ENCODE data around the gene PLCH1. TPM values are rescaled to one million over a fixed set of nuclear protein-coding genes. Genes with fewer than 3 reads are reported as not detected.

PLCH1 gene
- total RNA-seq, 1 donor from 2014 or later: 0.16 TPM

- no peaks in the 10 kb centered on the region for H3K9me3 Mint-ChIP-seq
- peaks cover 4% of the 10 kb centered on the region for H3K27me3 Mint-ChIP-seq (ENCODE audit: insufficient read depth)
- H3K4me3 Mint-ChIP-seq: no peak overlapping the region
- DNase-seq (ENCODE audit: low spot score): no peak
- intact Hi-C loops (cut with micrococcal nuclease): no loop called here
- H3K36me3 Mint-ChIP-seq (ENCODE audit: low read depth): no peaks in the 10 kb centered on the region
- H3K27ac Mint-ChIP-seq: no peak overlapping the region
- H3K4me1 Mint-ChIP-seq (ENCODE audit: low read depth): no peaks in the 10 kb centered on the region
These were observed 81.2 kb downstream of the PLCH1 start for GRCh38 chr3:155663467-155664212.

GRCh38 chr3:155661760-155662159 is 83.1 kb downstream of the PLCH1 start:
- Mint-ChIP-seq H3K4me1 (ENCODE audit: low read depth) (no peaks in the 10 kb centered on the region), H3K36me3 (ENCODE audit: low read depth) (no peaks in the 10 kb centered on the region), H3K27ac (no peak overlapping the region), H3K4me3 (no peak overlapping the region), H3K9me3 (no peaks in the 10 kb centered on the region), H3K27me3 (ENCODE audit: insufficient read depth) (peaks cover 1% of the 10 kb centered on the region)
- intact Hi-C loops (cut with micrococcal nuclease): no loop called here
- no peak for DNase-seq (ENCODE audit: low spot score)

GRCh38 chr3:155661042-155661441 is 83.8 kb downstream of the PLCH1 start:
- intact Hi-C loops (cut with micrococcal nuclease): no loop called here
- DNase-seq (ENCODE audit: low spot score): no peak
- peaks cover 1% of the 10 kb centered on the region for H3K27me3 Mint-ChIP-seq (ENCODE audit: insufficient read depth)
- H3K9me3 Mint-ChIP-seq: no peaks in the 10 kb centered on the region
- no peaks in the 10 kb centered on the region for H3K36me3 Mint-ChIP-seq (ENCODE audit: low read depth)
- no peak overlapping the region for H3K27ac Mint-ChIP-seq
- no peak overlapping the region for H3K4me3 Mint-ChIP-seq
- H3K4me1 Mint-ChIP-seq (ENCODE audit: low read depth): no peaks in the 10 kb centered on the region

- no peak overlapping the region for H3K4me3 Mint-ChIP-seq
- no peaks in the 10 kb centered on the region for H3K36me3 Mint-ChIP-seq (ENCODE audit: low read depth)
- no peaks in the 10 kb centered on the region for H3K27me3 Mint-ChIP-seq (ENCODE audit: insufficient read depth)
- H3K4me1 Mint-ChIP-seq (ENCODE audit: low read depth): no peaks in the 10 kb centered on the region
- no peak overlapping the region for H3K27ac Mint-ChIP-seq
- H3K9me3 Mint-ChIP-seq: no peaks in the 10 kb centered on the region
- DNase-seq (ENCODE audit: low spot score): no peak
- intact Hi-C loops (cut with micrococcal nuclease): no loop called here
These were observed 86.1 kb downstream of the PLCH1 start for GRCh38 chr3:155658671-155659261.

- Mint-ChIP-seq H3K27me3 (ENCODE audit: insufficient read depth) (no peaks in the 10 kb centered on the region), H3K4me1 (ENCODE audit: low read depth) (no peaks in the 10 kb centered on the region), H3K36me3 (ENCODE audit: low read depth) (no peaks in the 10 kb centered on the region), H3K4me3 (no peak overlapping the region), H3K27ac (no peak overlapping the region), H3K9me3 (no peaks in the 10 kb centered on the region)
- intact Hi-C loops (cut with micrococcal nuclease): no loop called here
- DNase-seq (ENCODE audit: low spot score): no peak
These were observed 86.9 kb downstream of the PLCH1 start for GRCh38 chr3:155658006-155658405.

- intact Hi-C loops (cut with micrococcal nuclease): no loop called here
- H3K36me3 Mint-ChIP-seq (ENCODE audit: low read depth): no peaks in the 10 kb centered on the region
- H3K9me3 Mint-ChIP-seq: no peaks in the 10 kb centered on the region
- no peaks in the 10 kb centered on the region for H3K27me3 Mint-ChIP-seq (ENCODE audit: insufficient read depth)
- H3K4me1 Mint-ChIP-seq (ENCODE audit: low read depth): no peaks in the 10 kb centered on the region
- H3K4me3 Mint-ChIP-seq: no peak overlapping the region
- DNase-seq (ENCODE audit: low spot score): no peak
- H3K27ac Mint-ChIP-seq: no peak overlapping the region
These were observed 87.7 kb downstream of the PLCH1 start for GRCh38 chr3:155657161-155657560.

- Mint-ChIP-seq H3K27ac (no peak overlapping the region), H3K4me1 (ENCODE audit: low read depth) (no peaks in the 10 kb centered on the region), H3K9me3 (no peaks in the 10 kb centered on the region), H3K4me3 (no peak overlapping the region), H3K27me3 (ENCODE audit: insufficient read depth) (no peaks in the 10 kb centered on the region), H3K36me3 (ENCODE audit: low read depth) (no peaks in the 10 kb centered on the region)
- intact Hi-C loops (cut with micrococcal nuclease): no loop called here
- no peak for DNase-seq (ENCODE audit: low spot score)
These were observed 88.4 kb downstream of the PLCH1 start for GRCh38 chr3:155656466-155656865.

- Mint-ChIP-seq H3K4me1 (ENCODE audit: low read depth) (no peaks in the 10 kb centered on the region), H3K27ac (no peak overlapping the region), H3K36me3 (ENCODE audit: low read depth) (no peaks in the 10 kb centered on the region), H3K9me3 (no peaks in the 10 kb centered on the region), H3K4me3 (no peak overlapping the region), H3K27me3 (ENCODE audit: insufficient read depth) (no peaks in the 10 kb centered on the region)
- intact Hi-C loops (cut with micrococcal nuclease): no loop called here
- DNase-seq (ENCODE audit: low spot score): no peak
These were observed 93.2 kb downstream of the PLCH1 start for GRCh38 chr3:155651489-155652218.

- Mint-ChIP-seq H3K27ac (no peak overlapping the region), H3K4me3 (no peak overlapping the region), H3K9me3 (no peaks in the 10 kb centered on the region), H3K36me3 (ENCODE audit: low read depth) (no peaks in the 10 kb centered on the region), H3K27me3 (ENCODE audit: insufficient read depth) (no peaks in the 10 kb centered on the region), H3K4me1 (ENCODE audit: low read depth) (no peaks in the 10 kb centered on the region)
- DNase-seq (ENCODE audit: low spot score): no peak
- intact Hi-C loops (cut with micrococcal nuclease): no loop called here
These were observed 96.8 kb downstream of the PLCH1 start for GRCh38 chr3:155648013-155648591.

GRCh38 chr3:155647206-155647605 is 97.7 kb downstream of the PLCH1 start:
- H3K27me3 Mint-ChIP-seq (ENCODE audit: insufficient read depth): no peaks in the 10 kb centered on the region
- H3K36me3 Mint-ChIP-seq (ENCODE audit: low read depth): no peaks in the 10 kb centered on the region
- no peaks in the 10 kb centered on the region for H3K4me1 Mint-ChIP-seq (ENCODE audit: low read depth)
- H3K4me3 Mint-ChIP-seq: no peak overlapping the region
- no peak overlapping the region for H3K27ac Mint-ChIP-seq
- intact Hi-C loops (cut with micrococcal nuclease): no loop called here
- H3K9me3 Mint-ChIP-seq: no peaks in the 10 kb centered on the region
- no peak for DNase-seq (ENCODE audit: low spot score)

GRCh38 chr3:155646669-155647068 is 98.2 kb downstream of the PLCH1 start:
- Mint-ChIP-seq H3K27ac (no peak overlapping the region), H3K9me3 (no peaks in the 10 kb centered on the region), H3K27me3 (ENCODE audit: insufficient read depth) (no peaks in the 10 kb centered on the region), H3K36me3 (ENCODE audit: low read depth) (no peaks in the 10 kb centered on the region), H3K4me3 (no peak overlapping the region), H3K4me1 (ENCODE audit: low read depth) (no peaks in the 10 kb centered on the region)
- intact Hi-C loops (cut with micrococcal nuclease): no loop called here
- DNase-seq (ENCODE audit: low spot score): no peak

- Mint-ChIP-seq H3K9me3 (no peaks in the 10 kb centered on the region), H3K4me3 (no peak overlapping the region), H3K27me3 (ENCODE audit: insufficient read depth) (no peaks in the 10 kb centered on the region), H3K4me1 (ENCODE audit: low read depth) (no peaks in the 10 kb centered on the region), H3K27ac (no peak overlapping the region), H3K36me3 (ENCODE audit: low read depth) (no peaks in the 10 kb centered on the region)
- DNase-seq (ENCODE audit: low spot score): no peak
- intact Hi-C loops (cut with micrococcal nuclease): no loop called here
These were observed 98.7 kb downstream of the PLCH1 start for GRCh38 chr3:155646128-155646527.

- H3K4me3 Mint-ChIP-seq: no peak overlapping the region
These were observed 101.2 kb downstream of the PLCH1 start for GRCh38 chr3:155643581-155644165.

More at GRCh38 chr3:155643581-155644165, 101.2 kb downstream of the PLCH1 start:
- Mint-ChIP-seq H3K36me3 (ENCODE audit: low read depth) (no peaks in the 10 kb centered on the region), H3K27me3 (ENCODE audit: insufficient read depth) (no peaks in the 10 kb centered on the region), H3K9me3 (no peaks in the 10 kb centered on the region), H3K27ac (no peak overlapping the region), H3K4me1 (ENCODE audit: low read depth) (no peaks in the 10 kb centered on the region)
- no peak for DNase-seq (ENCODE audit: low spot score)
- intact Hi-C loops (cut with micrococcal nuclease): no loop called here
